SU-DHL-6 (cell line): Measurements from ENCODE around the gene HLA-DOA.

Experiments used
- H2AFZ ChIP-seq: fragments of 200-600 bp; sonication (generic); 2 replicates; pipeline ENCODE4 v1.6.1; 2014; ENCODE audit warnings: low read depth, mild to moderate bottlenecking, moderate library complexity, mixed read lengths, antibody characterized with exemption, low read length; ENCODE audit not compliant: severe bottlenecking
- H3F3A ChIP-seq: fragments of 200-600 bp; shearing (Covaris generic); 2 replicates; pipeline ENCODE4 v1.6.0; 2016; ENCODE audit warnings: antibody characterized with exemption, mild to moderate bottlenecking; ENCODE audit not compliant: insufficient read depth
- H3K27ac ChIP-seq: fragments of 200-600 bp; sonication (generic); 2 replicates; pipeline ENCODE4 v1.5.1; 2016; ENCODE audit warnings: low read depth, mild to moderate bottlenecking, low read length, moderate library complexity, mixed read lengths
- H3K27me3 ChIP-seq: fragments of 200-600 bp; sonication (generic), shearing (Covaris generic); 2 replicates; pipeline ENCODE4 v1.6.0; 2014; ENCODE audit warnings: mild to moderate bottlenecking, low read length
- H3K36me3 ChIP-seq: fragments of 200-600 bp; sonication (generic); 2 replicates; pipeline ENCODE4 v1.6.1; 2014; ENCODE audit warnings: mild to moderate bottlenecking, low read length, mixed read lengths
- H3K4me2 ChIP-seq: fragments of 300-600, 200-600 bp; shearing (Covaris generic), sonication (generic); 2 replicates; pipeline ENCODE4 v1.6.0; 2014; ENCODE audit warnings: low read length, low read depth, mild to moderate bottlenecking; ENCODE audit not compliant: poor library complexity, severe bottlenecking
- H3K4me3 ChIP-seq: fragments of 200-600 bp; sonication (generic); 2 replicates; pipeline ENCODE4 v1.5.1; 2014; ENCODE audit warnings: antibody characterized with exemption, low read length, mild to moderate bottlenecking, mixed read lengths; ENCODE audit not compliant: insufficient read depth, poor library complexity, severe bottlenecking
- H3K79me2 ChIP-seq: fragments of 200-600 bp; sonication (generic); 2 replicates; pipeline ENCODE4 v1.6.1; 2014; ENCODE audit warnings: mild to moderate bottlenecking, low read length, moderate library complexity; ENCODE audit not compliant: insufficient read depth
- H3K9ac ChIP-seq: fragments of 200-600 bp; sonication (generic); 2 replicates; pipeline ENCODE4 v1.7.0; 2014; ENCODE audit warnings: mild to moderate bottlenecking, low read length
- H3K9me2 ChIP-seq: fragments of 200-600 bp; sonication (generic); replicated peaks from 2 replicates; pipeline ENCODE4 v1.6.1; 2014; ENCODE audit warnings: low read length; ENCODE audit not compliant: insufficient read depth
- H3K9me3 ChIP-seq: fragments of 200-600 bp; sonication (generic); 2 replicates; pipeline ENCODE4 v1.6.1; 2014; ENCODE audit warnings: low read length, mixed read lengths; ENCODE audit not compliant: insufficient read depth
- H4K20me1 ChIP-seq: fragments of 200-600 bp; sonication (generic); 2 replicates; pipeline ENCODE4 v1.6.1; 2014; ENCODE audit warnings: low read depth, mild to moderate bottlenecking, antibody characterized with exemption, low read length, moderate library complexity, mixed read lengths
- CTCF ChIP-seq: fragments of 200-600 bp; sonication (generic); IDR thresholded peaks from one replicate; pipeline ENCODE4 v1.5.1; 2017; ENCODE audit warnings: antibody characterized with exemption, mild to moderate bottlenecking, low read length, moderate library complexity; ENCODE audit not compliant: insufficient read depth, poor library complexity, severe bottlenecking
- EZH2phosphoT487 ChIP-seq: fragments of 200-600 bp; sonication (generic), shearing (Covaris generic); conservative IDR thresholded peaks from 2 replicates; pipeline ENCODE4 v1.6.1; 2018; ENCODE audit warnings: mild to moderate bottlenecking, antibody characterized with exemption, low read length, moderate library complexity, mixed read lengths

The HLA-DOA gene

GRCh38 chr6:33030245-33030644, 20.9 kb upstream of the HLA-DOA start:
- peaks cover 43% of the 10 kb centered on the region for H3F3A ChIP-seq
- H3K4me2 ChIP-seq, result peak overlapping the region; percentile 46
- H3K9me3 ChIP-seq, result peaks cover 10% of the 10 kb centered on the region; the same call in 1 of the 2 replicates
- no peak for TF ChIP-seq CTCF
- no peak for TF ChIP-seq EZH2phosphoT487
- H3K4me3 ChIP-seq, result peak overlapping the region; percentile 2
- no peaks in the 10 kb centered on the region for H3K79me2 ChIP-seq
- 0 out of 2 replicates have a peak, but pooled peaks cover 9% of the 10 kb centered on the region for H3K36me3 ChIP-seq
- H3K27ac ChIP-seq, result peak overlapping the region; percentile 80
- peak overlapping the region; percentile 44 for H2AFZ ChIP-seq
- H3K27me3 ChIP-seq, result no peaks in the 10 kb centered on the region
- H3K9ac ChIP-seq, result peak overlapping the region; percentile 30
- no peaks in the 10 kb centered on the region for H3K9me2 ChIP-seq
- no peaks in the 10 kb centered on the region for H4K20me1 ChIP-seq

GRCh38 chr6:33029328-33030184, 20.2 kb upstream of the HLA-DOA start:
- Histone ChIP-seq H3K27me3 (no peaks in the 10 kb centered on the region), H3K79me2 (no peaks in the 10 kb centered on the region), H2AFZ (peak overlapping the region; percentile 44), H3K4me2 (peak overlapping the region; percentile 46), H3K27ac (peak overlapping the region; percentile 80), H3K36me3 (0 out of 2 replicates have a peak, but pooled peaks cover 3% of the 10 kb centered on the region), H3K4me3 (peak overlapping the region; percentile 2), H3K9me3 (peaks cover 4% of the 10 kb centered on the region; the same call in 1 of the 2 replicates), H3K9me2 (no peaks in the 10 kb centered on the region), H3K9ac (peak overlapping the region; percentile 30), H4K20me1 (no peaks in the 10 kb centered on the region), H3F3A (peaks cover 43% of the 10 kb centered on the region)
- TF ChIP-seq CTCF (no peak), EZH2phosphoT487 (no peak)

- H4K20me1 ChIP-seq, result no peaks in the 10 kb centered on the region
- H3K36me3 ChIP-seq, result 0 out of 2 replicates have a peak, but pooled peaks cover 3% of the 10 kb centered on the region
- TF ChIP-seq CTCF, result no peak
- no peak for TF ChIP-seq EZH2phosphoT487
- H3F3A ChIP-seq, result peaks cover 43% of the 10 kb centered on the region
- H3K4me3 ChIP-seq, result peak overlapping the region; percentile 0
- no peaks in the 10 kb centered on the region for H3K9me2 ChIP-seq
- H3K4me2 ChIP-seq, result peak overlapping the region; percentile 46
- no peaks in the 10 kb centered on the region for H3K79me2 ChIP-seq
- H3K27me3 ChIP-seq, result no peaks in the 10 kb centered on the region
- peak overlapping the region; percentile 30; the same call in 1 of the 2 replicates for H3K9ac ChIP-seq
- peak overlapping the region; percentile 80 for H3K27ac ChIP-seq
- peak overlapping the region; percentile 1 for H2AFZ ChIP-seq
- no peaks in the 10 kb centered on the region for H3K9me3 ChIP-seq
These were observed 18.9 kb upstream of the HLA-DOA start for GRCh38 chr6:33028220-33028849.
